Sigmoid colon (tissue), 7 donors: Measurements from ENCODE around the gene IGFBP2. TPM values are rescaled to one million over a fixed set of nuclear protein-coding genes. Genes with fewer than 3 reads are reported as not detected.

Experiments used
- DNase-seq: peaks from one replicate; pipeline ENCODE4 v3.0.0-alpha.2; 2019
- H3K27ac ChIP-seq, 4 donors: fragments of 200-600 bp; sonication (generic); one replicate each; pipeline ENCODE4 v1.5.1; 2016 to 2019; ENCODE audit warnings: mild to moderate bottlenecking in 1 of 4
- H3K27me3 ChIP-seq, 3 donors: fragments of 200-600 bp; sonication (generic); one replicate each; pipeline ENCODE4 v1.5.1; 2019; ENCODE audit warnings: mild to moderate bottlenecking in 1 of 3
- H3K36me3 ChIP-seq, 4 donors: fragments of 200-600 bp; sonication (generic); one replicate each; pipeline ENCODE4 v1.5.1; 2016 to 2019
- H3K4me1 ChIP-seq, 4 donors: fragments of 200-600 bp; sonication (generic); one replicate each; pipeline ENCODE4 v1.5.1; 2017 to 2019
- H3K4me3 ChIP-seq, 4 donors: fragments of 200-600 bp; sonication (generic); one replicate each; pipeline ENCODE4 v1.5.1; 2017 to 2019; ENCODE audit warnings: mild to moderate bottlenecking in 2 of 4, moderate library complexity in 1 of 4
- H3K9me3 ChIP-seq, 4 donors: fragments of 200-600 bp in 3 of 4; sonication (generic) in 3 of 4; one replicate each; pipeline versions ENCODE4 v1.5.1 to v1.6.1; 2013 to 2019
- EP300 ChIP-seq, 4 donors: sonication (generic); formaldehyde crosslinking; IDR thresholded peaks; one replicate each; pipeline ENCODE4 v1.6.1; 2017; ENCODE audit warnings: antibody characterized with exemption in 4 of 4
- POLR2A ChIP-seq, 2 donors: fragments of 450-650 bp; IDR thresholded peaks; one replicate each; pipeline ENCODE4 v1.6.1; 2016; ENCODE audit warnings: antibody characterized with exemption in 2 of 2, mild to moderate bottlenecking in 2 of 2, moderate library complexity in 2 of 2
- POLR2AphosphoS5 ChIP-seq, 4 donors: sonication (generic); formaldehyde crosslinking; IDR thresholded peaks; one replicate each; pipeline ENCODE4 v1.6.1; 2017; ENCODE audit warnings: antibody characterized with exemption in 4 of 4
- WGBS, 2 donors: extraction: QIAGEN DNeasy Blood & Tissue Kit; methylation state at CpG; one replicate each; pipeline ENCODE4 v1.1.7; 2013; 5-methylcytosine and 5-hydroxymethylcytosine counted together
- intact Hi-C: fragments of 100-400 bp; cut with DNase I; formaldehyde crosslinking; loops from one replicate; pipeline ENCODE4 v1.15.1; 2023
- polyA plus RNA-seq, 3 donors: library from polyadenylated mRNA; stranded (reverse); fragments of 200-250 nt; gene quantifications; one replicate each; pipeline ENCODE4 v1.2.3, GENCODE V29; 2013
- total RNA-seq, 4 donors: library from RNA; depleted of rRNA; stranded (reverse); fragments of >200 nt; gene quantifications; one replicate each; pipeline ENCODE4 v1.1.0, GENCODE V29; 2016
- TF ChIP-seq, protein P1 (sequence below), 4 experiments: fragments of 450-650 bp in 3 of 4; fragments of 200-600 bp in 1 of 4; IDR thresholded peaks; one replicate each; pipeline ENCODE4 v1.5.1; 2016 to 2019; ENCODE audit warnings: antibody characterized with exemption in 4 of 4, mild to moderate bottlenecking in 3 of 4, moderate library complexity in 2 of 4
- donor health status: healthy with polysubstance abuse.
- donor health status: Bipolar disorder and iron deficiency.
- donor health status: healthy.

The IGFBP2 gene
- total and polyA plus RNA-seq, 7 donors, result 6.3 to 45.7 (median 30.8) TPM

DNA sequence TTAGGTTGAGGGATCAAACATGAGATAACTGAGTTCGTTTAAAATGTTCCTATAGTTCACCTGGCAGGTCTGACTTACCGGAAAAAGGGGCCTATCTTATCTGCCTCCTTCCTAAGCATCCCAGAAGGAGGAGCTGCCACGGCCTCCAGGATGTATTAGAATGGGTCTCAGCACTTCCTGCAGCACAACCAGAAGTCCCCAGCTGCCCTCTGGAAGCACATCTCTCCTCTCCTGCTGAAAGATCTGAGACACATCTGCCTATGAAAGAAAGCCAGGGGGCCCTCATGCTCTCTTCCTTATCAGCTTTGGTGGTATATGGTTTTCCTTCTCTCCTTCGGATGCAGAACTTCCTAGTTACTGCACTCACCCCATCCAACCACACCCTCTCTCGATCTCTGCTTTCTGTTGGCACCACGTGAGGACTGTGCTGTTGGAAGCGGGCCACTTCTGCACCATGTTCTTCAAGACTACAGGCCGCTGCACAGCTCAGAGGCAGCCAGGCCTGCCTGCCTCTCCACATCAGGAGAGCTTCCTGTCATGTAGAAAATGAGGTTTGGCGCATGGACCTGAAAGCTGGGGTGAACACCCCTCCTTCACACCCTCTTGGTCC, 55.6 kb downstream of the IGFBP2 start:
- H3K4me1 ChIP-seq, result peaks cover 0 to 79% (median 71%) of the 10 kb centered on the region in 4 donors

DNA sequence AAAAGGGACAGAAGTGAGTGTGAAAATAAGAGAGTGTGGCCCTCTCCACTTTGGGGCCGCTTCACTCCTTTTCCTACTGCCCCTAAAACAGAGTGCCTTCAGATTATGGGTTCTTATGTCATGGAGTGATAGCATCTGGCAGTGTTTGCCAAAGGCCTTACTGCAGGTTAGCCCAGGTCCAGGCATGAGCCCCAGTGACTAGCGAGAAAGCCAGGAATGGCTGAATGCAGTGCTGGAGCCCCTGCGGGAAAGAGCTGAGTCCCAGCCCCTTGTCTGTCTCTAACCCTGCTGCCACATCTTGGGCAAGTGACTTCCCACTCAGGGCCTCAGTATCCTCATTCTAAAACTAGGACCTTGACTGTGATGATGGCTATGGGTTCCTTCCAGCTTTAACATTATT, 56.2 kb downstream of the IGFBP2 start:
- peak overlapping the region in 2 of 4 donors; percentile 82 to 85 for H3K4me3 ChIP-seq
- DNase-seq, result peak; percentile 62
- no peaks in the 10 kb centered on the region for H3K27me3 ChIP-seq

More for the DNA sequence above, 55.6 kb downstream of the IGFBP2 start:
- Histone ChIP-seq H3K4me3 (peak overlapping the region in 1 of 4 donors; percentile 82), H3K36me3 (peaks cover 0 to 64% (median 21%) of the 10 kb centered on the region in 4 donors), H3K27me3 (no peaks in the 10 kb centered on the region), H3K27ac (peak overlapping the region; percentile 85 to 93 (median 92)), H3K9me3 (no peaks in the 10 kb centered on the region)
- 49 to 69% methylated on average over 9 of the region's 9 CpGs for WGBS, 2 donors
- DNase-seq, result peak; percentile 92
- no peak for TF ChIP-seq EP300 (IDR thresholded peaks at IDR 0.05)
- TF ChIP-seq POLR2A (IDR thresholded peaks at IDR 0.05), result peak in 1 of 2 donors; percentile 35
- TF ChIP-seq POLR2AphosphoS5 (IDR thresholded peaks at IDR 0.05), result peak; percentile 3 to 47 (median 30)
- TF ChIP-seq, protein P1, sequence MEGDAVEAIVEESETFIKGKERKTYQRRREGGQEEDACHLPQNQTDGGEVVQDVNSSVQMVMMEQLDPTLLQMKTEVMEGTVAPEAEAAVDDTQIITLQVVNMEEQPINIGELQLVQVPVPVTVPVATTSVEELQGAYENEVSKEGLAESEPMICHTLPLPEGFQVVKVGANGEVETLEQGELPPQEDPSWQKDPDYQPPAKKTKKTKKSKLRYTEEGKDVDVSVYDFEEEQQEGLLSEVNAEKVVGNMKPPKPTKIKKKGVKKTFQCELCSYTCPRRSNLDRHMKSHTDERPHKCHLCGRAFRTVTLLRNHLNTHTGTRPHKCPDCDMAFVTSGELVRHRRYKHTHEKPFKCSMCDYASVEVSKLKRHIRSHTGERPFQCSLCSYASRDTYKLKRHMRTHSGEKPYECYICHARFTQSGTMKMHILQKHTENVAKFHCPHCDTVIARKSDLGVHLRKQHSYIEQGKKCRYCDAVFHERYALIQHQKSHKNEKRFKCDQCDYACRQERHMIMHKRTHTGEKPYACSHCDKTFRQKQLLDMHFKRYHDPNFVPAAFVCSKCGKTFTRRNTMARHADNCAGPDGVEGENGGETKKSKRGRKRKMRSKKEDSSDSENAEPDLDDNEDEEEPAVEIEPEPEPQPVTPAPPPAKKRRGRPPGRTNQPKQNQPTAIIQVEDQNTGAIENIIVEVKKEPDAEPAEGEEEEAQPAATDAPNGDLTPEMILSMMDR (IDR thresholded peaks at IDR 0.05), result no peak
- intact Hi-C loops, result no loop called here

DNA sequence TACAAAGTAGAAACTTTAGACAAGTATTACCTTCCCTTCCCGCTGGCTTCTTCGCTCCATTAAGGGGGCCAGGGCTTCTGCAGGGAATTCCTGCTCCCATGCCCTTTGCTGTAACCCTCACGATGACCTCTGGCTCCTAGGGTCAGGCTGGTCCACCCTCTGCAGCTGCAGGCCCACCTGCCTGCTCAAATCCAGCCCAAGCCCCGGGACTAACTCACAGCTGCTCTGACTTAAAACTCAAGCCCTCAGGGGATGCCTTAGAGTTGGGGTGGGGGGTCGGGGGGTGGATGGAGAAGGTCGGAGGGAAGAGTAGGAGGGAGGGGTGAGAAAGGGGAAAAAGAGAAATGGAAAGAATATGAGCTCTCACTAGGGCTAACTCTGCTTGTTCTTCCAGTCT, 57.2 kb downstream of the IGFBP2 start:
- peak overlapping the region; percentile 85 to 93 (median 92) for H3K27ac ChIP-seq
- H3K27me3 ChIP-seq, result no peaks in the 10 kb centered on the region
- H3K4me1 ChIP-seq, result peaks cover 0 to 79% (median 55%) of the 10 kb centered on the region in 4 donors
- peak overlapping the region; percentile 59 to 85 (median 78) for H3K4me3 ChIP-seq
- no peaks in the 10 kb centered on the region for H3K9me3 ChIP-seq
- TF ChIP-seq, protein P1 (IDR thresholded peaks at IDR 0.05), result no peak
- TF ChIP-seq POLR2A (IDR thresholded peaks at IDR 0.05) (no peak), POLR2AphosphoS5 (IDR thresholded peaks at IDR 0.05) (no peak), EP300 (IDR thresholded peaks at IDR 0.05) (no peak)
- DNase-seq, result peak; percentile 63
- WGBS, 2 donors, result 29 to 38% methylated on average over 6 of the region's 6 CpGs
- peaks cover 0 to 50% (median 21%) of the 10 kb centered on the region in 4 donors for H3K36me3 ChIP-seq
- intact Hi-C loops, result loop anchor here (5.0 to 10.0 kb wide), 5 partner anchors 284 to 947 kb away; no protein-coding TSS in a partner anchor

More for the DNA sequence above, 56.2 kb downstream of the IGFBP2 start:
- H3K27ac ChIP-seq, result peak overlapping the region; percentile 85 to 93 (median 92)
- peaks cover 0 to 79% (median 66%) of the 10 kb centered on the region in 4 donors for H3K4me1 ChIP-seq
- TF ChIP-seq EP300 (IDR thresholded peaks at IDR 0.05) (no peak), POLR2AphosphoS5 (IDR thresholded peaks at IDR 0.05) (no peak), POLR2A (IDR thresholded peaks at IDR 0.05) (no peak)
- TF ChIP-seq, protein P1 (IDR thresholded peaks at IDR 0.05), result no peak
- no peaks in the 10 kb centered on the region for H3K9me3 ChIP-seq
- intact Hi-C loops, result no loop called here
- WGBS, 2 donors, result 90 to 91% methylated on average over 3 of the region's 3 CpGs
- H3K36me3 ChIP-seq, result peaks cover 0 to 60% (median 21%) of the 10 kb centered on the region in 4 donors

DNA sequence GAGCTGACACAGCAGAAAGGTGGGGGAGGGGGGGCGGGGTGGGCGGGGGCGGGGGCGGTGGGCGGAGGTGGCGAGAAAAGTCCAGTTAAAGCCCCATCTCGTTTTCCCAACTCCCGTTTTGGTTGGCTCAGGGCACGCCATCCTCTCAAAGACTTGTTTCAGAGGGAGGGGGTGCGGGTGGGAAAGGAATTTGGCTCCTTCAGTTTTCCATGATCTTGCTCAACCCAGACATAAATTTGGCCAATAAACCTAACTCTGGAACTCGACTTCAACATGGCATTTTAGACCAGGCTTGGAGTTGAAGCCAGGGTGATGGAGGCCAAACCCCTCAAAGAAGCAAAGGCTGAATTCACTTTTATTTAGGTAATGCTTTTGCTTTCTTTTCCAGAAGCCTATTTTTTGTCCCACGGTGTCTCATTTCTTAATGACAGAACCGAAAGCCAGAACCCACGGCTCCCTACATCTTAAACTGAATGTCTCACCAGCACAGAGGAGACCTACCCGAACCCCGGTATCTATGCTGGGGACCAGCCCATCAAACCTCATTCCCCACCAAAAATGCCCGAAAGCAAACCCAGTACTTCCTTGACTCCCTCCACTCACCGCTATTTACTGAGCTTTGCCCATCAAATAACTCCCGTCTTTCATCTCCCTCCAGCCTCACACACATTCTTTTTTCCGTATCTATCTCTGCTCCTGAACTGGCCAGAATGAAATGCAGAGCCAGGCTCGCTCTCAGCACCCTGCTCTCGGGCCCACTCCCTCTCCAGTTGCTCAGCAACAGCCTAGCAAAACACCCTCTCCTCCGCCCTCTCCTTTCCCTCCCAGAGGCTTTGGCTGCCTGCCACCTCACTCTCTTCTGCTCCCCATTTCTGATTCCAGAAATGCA, 57.9 kb downstream of the IGFBP2 start:
- Histone ChIP-seq H3K36me3 (peaks cover 0 to 44% (median 18%) of the 10 kb centered on the region in 4 donors), H3K4me3 (peak overlapping the region; percentile 59 to 85 (median 78)), H3K4me1 (peaks cover 0 to 79% (median 55%) of the 10 kb centered on the region in 4 donors), H3K27ac (peak overlapping the region; percentile 85 to 93 (median 92)), H3K9me3 (no peaks in the 10 kb centered on the region), H3K27me3 (no peaks in the 10 kb centered on the region)
- DNase-seq, result peak; percentile 96
- intact Hi-C loops, result loop anchor here (5.0 to 10.0 kb wide), 5 partner anchors 284 to 946 kb away; no protein-coding TSS in a partner anchor
- TF ChIP-seq POLR2AphosphoS5 (IDR thresholded peaks at IDR 0.05), result peak; percentile 50 to 84 (median 82)
- peak in 1 of 2 donors; percentile 44 for TF ChIP-seq POLR2A (IDR thresholded peaks at IDR 0.05)
- peak in 1 of 4 donors; percentile 58 for TF ChIP-seq EP300 (IDR thresholded peaks at IDR 0.05)
- TF ChIP-seq, protein P1 (IDR thresholded peaks at IDR 0.05), result no peak
- WGBS, 2 donors, result 6 to 13% methylated on average over 23 of the region's 23 CpGs
